ENCODE data around the gene MAP3K15.

- TF ChIP-seq POLR2A (IDR thresholded peaks at IDR 0.05) (no peak), CTCF (IDR thresholded peaks at IDR 0.05) (no peak)
These were observed 68.9 kb downstream of the MAP3K15 start for GRCh38 chrX:19446397-19446796.
